Jurkat, Clone E6-1 (cell line): ENCODE results near the gene SEMA3A.

Source experiments
- DNase-seq: peaks from one replicate; pipeline ENCODE4 v3.0.0-alpha.2; 2011; ENCODE audit warnings: low read depth, low spot score
- H3K4me3 ChIP-seq: 2 replicates; pipeline ENCODE4 v1.5.1; 2011; ENCODE audit warnings: mild to moderate bottlenecking, low read length, control low read depth, moderate library complexity

The SEMA3A gene

GRCh38 chr7:84044834-84045233 is 149.8 kb downstream of the SEMA3A start:
- no peak overlapping the region for H3K4me3 ChIP-seq
- DNase-seq: no peak

DNA sequence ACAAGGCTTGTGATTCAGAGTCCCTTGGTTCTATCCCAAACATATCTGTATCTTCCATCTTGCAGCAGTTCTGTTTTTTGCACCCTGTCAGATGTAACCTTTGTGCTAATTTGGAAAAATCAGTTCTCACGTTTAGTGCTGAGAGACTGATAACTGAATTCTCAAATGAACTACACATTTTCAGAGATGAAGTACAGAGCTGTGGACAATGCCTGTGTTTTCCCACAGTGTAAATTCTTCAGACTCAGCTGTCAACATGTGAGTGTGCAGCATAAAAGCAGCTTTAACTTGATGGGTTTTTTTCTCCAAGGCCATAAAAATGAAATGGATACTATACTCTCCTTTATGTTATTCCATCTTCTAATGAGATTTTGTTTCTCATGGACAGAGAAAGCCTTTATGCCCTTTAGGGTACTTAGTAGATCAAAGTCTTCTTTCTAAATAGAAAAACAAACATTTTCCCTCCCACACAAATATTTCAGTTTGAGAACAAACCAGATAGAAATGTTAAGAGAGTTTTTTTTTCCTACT is 150.9 kb downstream of the SEMA3A start:
- no peak for DNase-seq
- H3K4me3 ChIP-seq: no peak overlapping the region

GRCh38 chr7:84042110-84042539 is 152.5 kb downstream of the SEMA3A start:
- DNase-seq: no peak
- no peak overlapping the region for H3K4me3 ChIP-seq

GRCh38 chr7:84041649-84042048 is 152.9 kb downstream of the SEMA3A start:
- DNase-seq: no peak
- no peak overlapping the region for H3K4me3 ChIP-seq

DNA sequence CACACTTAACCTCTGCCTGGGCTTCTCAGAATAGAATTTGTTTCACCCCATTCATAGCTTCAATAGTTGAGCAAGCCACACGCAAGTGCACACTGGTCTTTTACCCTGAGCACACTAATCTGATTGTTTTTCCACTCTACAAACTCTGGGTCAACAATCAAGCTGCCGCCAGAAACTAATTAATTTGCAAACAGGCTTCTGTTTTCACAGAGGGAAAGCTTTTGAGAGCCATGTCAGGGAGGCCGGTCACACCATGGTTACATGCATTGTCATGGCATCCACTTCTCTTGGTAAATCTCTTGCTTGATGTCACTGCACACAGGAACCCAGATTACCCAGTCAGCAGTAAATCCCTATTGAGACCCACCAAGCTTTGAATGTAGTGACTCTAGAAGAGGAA is 154.2 kb downstream of the SEMA3A start:
- no peak for DNase-seq
- no peak overlapping the region for H3K4me3 ChIP-seq

- no peak overlapping the region for H3K4me3 ChIP-seq
- no peak for DNase-seq
Observed at GRCh38 chr7:84039432-84039831, 155.2 kb downstream of the SEMA3A start.

DNA sequence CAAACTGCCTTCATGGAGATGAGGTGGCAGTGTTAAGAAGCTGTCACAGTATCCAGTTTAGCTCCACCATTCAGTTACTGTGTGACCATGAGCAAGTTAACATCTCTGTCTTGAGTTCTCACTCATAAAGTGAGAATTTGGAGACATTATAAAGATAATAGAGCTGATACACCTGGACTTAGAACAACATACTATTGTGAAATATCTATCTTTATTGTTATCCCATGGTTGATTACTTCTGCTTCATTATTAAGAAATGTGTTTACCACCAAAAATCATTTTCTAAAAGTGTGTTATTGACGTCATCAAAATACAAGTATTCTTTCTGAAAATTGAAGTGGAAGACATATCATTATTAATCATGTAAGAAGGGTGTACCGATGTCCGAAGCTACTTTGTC is 166.9 kb downstream of the SEMA3A start:
- DNase-seq: no peak
- no peak overlapping the region for H3K4me3 ChIP-seq

DNA sequence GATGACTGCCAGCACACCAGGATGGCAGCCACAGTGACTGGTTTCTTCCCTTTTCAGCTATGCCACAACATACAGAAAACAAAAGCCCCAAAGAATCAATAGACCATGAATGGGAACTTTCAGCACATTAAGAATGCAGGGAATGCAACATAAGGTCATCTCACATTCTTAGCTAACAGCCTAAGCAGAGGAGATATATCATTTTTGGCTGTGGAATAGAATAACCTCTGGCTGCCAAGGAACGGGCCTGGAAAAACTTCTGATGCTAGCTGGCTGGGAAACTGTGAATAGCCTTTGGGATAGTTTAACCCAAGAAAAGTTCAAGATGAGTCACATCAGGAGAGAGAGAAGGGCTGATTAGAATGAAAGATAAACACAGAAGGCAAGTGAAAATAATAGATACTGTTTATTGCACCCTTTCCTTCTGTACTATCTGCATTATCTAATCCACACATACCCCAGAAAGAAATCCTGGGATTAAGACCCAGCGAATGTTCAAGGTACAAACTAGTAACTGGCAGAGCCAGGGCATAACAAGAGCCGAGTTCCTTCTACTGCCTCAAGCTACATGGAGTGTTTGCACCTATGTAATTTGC is 169.2 kb downstream of the SEMA3A start:
- H3K4me3 ChIP-seq: no peak overlapping the region
- DNase-seq: no peak

- DNase-seq: no peak
- no peak overlapping the region for H3K4me3 ChIP-seq
Observed at GRCh38 chr7:84022684-84023308, 171.8 kb downstream of the SEMA3A start.

- no peak for DNase-seq
- H3K4me3 ChIP-seq: no peak overlapping the region
Observed at GRCh38 chr7:84022009-84022408, 172.6 kb downstream of the SEMA3A start.

DNA sequence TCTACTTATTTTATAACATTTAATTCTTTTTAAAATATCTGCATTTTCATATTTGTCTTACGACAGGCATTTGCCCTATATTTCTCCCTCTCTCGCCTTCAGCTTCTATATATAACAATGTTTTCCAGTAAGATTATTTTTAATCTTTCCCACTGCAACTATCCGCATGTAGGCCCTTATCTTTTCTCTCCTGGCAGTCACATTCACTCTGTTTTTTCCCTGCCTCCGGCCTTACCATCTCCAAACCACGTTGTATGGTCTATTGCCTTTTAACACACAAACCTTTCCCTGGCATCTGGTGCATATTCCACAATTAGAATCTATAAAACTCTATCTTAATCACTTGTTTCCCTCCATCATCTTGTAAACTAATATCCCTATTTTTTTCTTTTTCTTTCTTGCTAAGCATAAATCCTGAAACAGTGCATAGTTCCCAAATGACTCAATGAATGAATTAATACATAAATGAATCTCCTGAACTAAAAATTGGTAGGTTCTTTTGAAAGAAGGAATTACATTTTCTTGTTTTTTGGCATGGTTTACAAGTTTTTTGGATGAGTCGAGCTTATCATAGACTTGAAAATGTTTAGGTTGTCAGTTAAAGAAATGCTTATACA is 173.2 kb downstream of the SEMA3A start:
- no peak for DNase-seq
- no peak overlapping the region for H3K4me3 ChIP-seq

- DNase-seq: no peak
- H3K4me3 ChIP-seq: no peak overlapping the region
Observed at GRCh38 chr7:84017651-84018050, 176.9 kb downstream of the SEMA3A start.

DNA sequence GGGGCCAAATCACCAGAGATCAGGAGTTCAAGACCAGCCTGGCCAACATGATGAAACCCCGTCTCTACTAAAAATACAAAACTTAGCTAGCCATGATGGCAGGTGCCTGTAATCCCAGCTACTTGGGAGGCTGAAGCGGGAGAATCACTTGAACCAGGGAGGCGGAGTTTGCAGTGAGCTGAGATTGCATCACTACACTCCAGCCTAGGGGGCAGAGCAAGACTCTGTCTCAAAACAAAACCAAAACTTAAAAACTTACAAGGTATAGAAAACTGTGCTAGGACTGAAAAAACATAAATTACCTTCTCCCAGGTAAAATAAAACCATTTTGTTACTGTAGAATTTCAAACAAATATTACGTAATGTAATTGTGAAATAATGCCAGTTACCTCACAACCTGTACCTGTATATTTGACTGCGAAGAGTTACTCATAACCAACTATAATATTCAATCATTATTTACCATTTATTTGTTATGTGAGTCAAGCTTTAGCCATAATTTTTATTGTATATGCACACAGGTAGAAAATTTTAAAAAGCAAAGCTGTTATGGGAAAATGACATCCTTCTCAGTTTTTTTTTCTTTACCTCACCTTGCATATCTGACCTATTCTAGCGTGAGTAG is 180.9 kb downstream of the SEMA3A start:
- DNase-seq: no peak
- no peak overlapping the region for H3K4me3 ChIP-seq

DNA sequence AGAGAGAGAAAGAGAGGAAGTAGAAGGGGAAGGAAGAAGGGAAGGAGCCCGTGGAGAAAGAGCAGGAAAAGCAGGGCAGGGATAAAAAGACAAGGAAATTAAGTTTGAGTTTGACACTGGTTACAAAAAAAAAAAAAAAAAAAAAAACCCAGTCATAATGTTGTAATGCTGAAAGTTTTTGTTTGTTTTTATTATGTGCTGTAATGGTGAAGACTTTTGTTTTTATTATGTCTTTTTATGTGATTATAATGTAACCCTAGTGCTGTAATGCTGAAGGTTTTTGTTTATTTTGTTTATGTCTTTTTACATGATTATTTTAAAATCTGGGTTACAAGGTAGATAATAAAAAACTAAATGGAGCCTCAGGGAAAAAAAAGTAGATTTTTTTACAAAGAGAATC is 184.8 kb downstream of the SEMA3A start:
- H3K4me3 ChIP-seq: no peak overlapping the region
- no peak for DNase-seq

DNA sequence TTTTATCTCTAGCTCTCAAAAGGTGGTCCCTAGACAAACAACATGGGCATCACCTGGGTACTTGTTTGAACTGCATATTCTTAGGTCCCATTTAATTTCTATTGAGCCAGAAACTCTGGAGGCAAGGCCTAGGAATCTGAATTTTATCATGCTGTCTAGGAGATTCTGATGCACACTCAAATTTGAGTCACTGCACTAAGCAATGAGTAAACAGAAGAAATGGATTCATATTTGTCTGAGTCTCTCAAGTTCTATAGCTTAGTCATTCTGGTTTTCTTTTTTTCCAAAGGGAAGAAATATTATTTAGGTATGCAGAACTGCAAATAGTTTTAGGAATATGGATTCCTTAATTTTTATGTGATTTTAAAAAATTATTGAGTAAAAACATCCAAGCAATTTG is 185.5 kb downstream of the SEMA3A start:
- H3K4me3 ChIP-seq: no peak overlapping the region
- no peak for DNase-seq

GRCh38 chr7:84003191-84003590 is 191.4 kb downstream of the SEMA3A start:
- H3K4me3 ChIP-seq: no peak overlapping the region
- DNase-seq: no peak

GRCh38 chr7:84002348-84002747 is 192.2 kb downstream of the SEMA3A start:
- no peak overlapping the region for H3K4me3 ChIP-seq
- DNase-seq: no peak

- no peak for DNase-seq
- no peak overlapping the region for H3K4me3 ChIP-seq
Observed at GRCh38 chr7:83996879-83997278, 197.7 kb downstream of the SEMA3A start.

DNA sequence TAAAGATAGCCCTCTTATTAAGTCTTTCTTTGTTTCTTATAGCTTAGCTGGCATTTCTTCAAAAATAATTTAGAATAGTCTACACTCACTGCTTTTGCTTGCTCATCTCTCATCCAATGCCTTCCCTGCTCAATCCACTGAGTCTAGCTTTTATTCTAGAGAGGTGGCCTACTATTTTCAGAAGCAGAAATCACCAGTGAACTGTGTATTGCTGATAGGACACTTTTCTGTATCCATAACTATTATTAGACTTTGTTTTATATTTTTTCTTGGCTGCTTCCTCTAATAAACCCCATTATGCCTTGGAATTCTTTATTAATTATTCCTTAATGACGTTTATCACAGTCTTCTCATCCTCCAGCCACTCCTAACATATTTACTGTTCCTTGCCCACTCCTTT is 206.8 kb downstream of the SEMA3A start:
- DNase-seq: no peak
- no peak overlapping the region for H3K4me3 ChIP-seq

GRCh38 chr7:83985821-83986220 is 208.8 kb downstream of the SEMA3A start:
- H3K4me3 ChIP-seq: no peak overlapping the region
- DNase-seq: no peak
